Subcutaneous abdominal adipose tissue (tissue), 5 donors: Measurements from ENCODE around the gene PIK3AP1.

Experiments used
- H3K27ac ChIP-seq: one replicate; pipeline ENCODE4 v1.7.0; 2013; ENCODE audit warnings: low read depth, mild to moderate bottlenecking, inconsistent platforms, low read length, moderate library complexity
- H3K27me3 ChIP-seq, 5 donors: one replicate each; pipeline ENCODE4 v1.7.0; 2013; ENCODE audit warnings: low read length in 5 of 5, inconsistent platforms in 1 of 5; ENCODE audit not compliant: control insufficient read depth in 5 of 5, insufficient read depth in 4 of 5
- H3K36me3 ChIP-seq, 5 donors: one replicate each; pipeline ENCODE4 v1.7.0; 2013; ENCODE audit warnings: low read length in 5 of 5; ENCODE audit not compliant: control insufficient read depth in 5 of 5, insufficient read depth in 5 of 5
- H3K4me1 ChIP-seq, 5 donors: one replicate each; pipeline ENCODE4 v1.7.0; 2013; ENCODE audit warnings: low read length in 5 of 5, mild to moderate bottlenecking in 3 of 5, moderate library complexity in 1 of 5; ENCODE audit not compliant: control insufficient read depth in 5 of 5, insufficient read depth in 5 of 5
- H3K4me3 ChIP-seq, 5 donors: one replicate each; pipeline ENCODE4 v1.7.0; 2013; ENCODE audit warnings: low read length in 5 of 5, low read depth in 1 of 5
- H3K9ac ChIP-seq, 5 donors: one replicate each; pipeline ENCODE4 v1.7.0; 2013; ENCODE audit warnings: low read length in 5 of 5, mild to moderate bottlenecking in 4 of 5, moderate library complexity in 3 of 5
- H3K9me3 ChIP-seq, 5 donors: one replicate each; pipeline ENCODE4 v1.7.0; 2013; ENCODE audit warnings: low read length in 5 of 5; ENCODE audit not compliant: control insufficient read depth in 5 of 5
- donor health status: healthy.
- donor health status: healthy.
- donor health status: healthy.
- donor health status: healthy.
- donor health status: healthy.

Gene PIK3AP1

GRCh38 chr10:96676272-96677112 is 43.8 kb downstream of the PIK3AP1 start:
- Histone ChIP-seq H3K27ac (no peak overlapping the region), H3K27me3 (no peaks in the 10 kb centered on the region), H3K9me3 (no peaks in the 10 kb centered on the region), H3K4me1 (peaks cover 0 to 13% (median 4%) of the 10 kb centered on the region in 5 donors), H3K4me3 (no peak overlapping the region), H3K36me3 (no peaks in the 10 kb centered on the region), H3K9ac (no peak overlapping the region)

GRCh38 chr10:96675846-96676245 is 44.5 kb downstream of the PIK3AP1 start:
- Histone ChIP-seq H3K27ac (no peak overlapping the region), H3K27me3 (no peaks in the 10 kb centered on the region), H3K4me3 (no peak overlapping the region), H3K36me3 (no peaks in the 10 kb centered on the region), H3K4me1 (peaks cover 0 to 13% (median 4%) of the 10 kb centered on the region in 5 donors), H3K9ac (no peak overlapping the region), H3K9me3 (no peaks in the 10 kb centered on the region)

- Histone ChIP-seq H3K36me3 (no peaks in the 10 kb centered on the region), H3K27me3 (no peaks in the 10 kb centered on the region), H3K27ac (peak overlapping the region; percentile 44), H3K9me3 (no peaks in the 10 kb centered on the region), H3K4me3 (peak overlapping the region in 2 of 5 donors; percentile 37 to 46), H3K9ac (peak overlapping the region in 1 of 5 donors; percentile 53), H3K4me1 (peaks cover 0 to 13% (median 4%) of the 10 kb centered on the region in 5 donors)
These were observed 46.8 kb downstream of the PIK3AP1 start for GRCh38 chr10:96673318-96674099.

- H3K27ac ChIP-seq = no peak overlapping the region
- H3K9me3 ChIP-seq = no peaks in the 10 kb centered on the region
- no peaks in the 10 kb centered on the region for H3K36me3 ChIP-seq
- H3K4me1 ChIP-seq = peaks cover 0 to 13% (median 4%) of the 10 kb centered on the region in 5 donors
- no peaks in the 10 kb centered on the region for H3K27me3 ChIP-seq
- H3K4me3 ChIP-seq = no peak overlapping the region
- no peak overlapping the region for H3K9ac ChIP-seq
These were observed 47.7 kb downstream of the PIK3AP1 start for GRCh38 chr10:96672481-96673175.

GRCh38 chr10:96671211-96671890 is 49.0 kb downstream of the PIK3AP1 start:
- H3K4me1 ChIP-seq = peaks cover 0 to 13% (median 4%) of the 10 kb centered on the region in 5 donors
- no peak overlapping the region for H3K27ac ChIP-seq
- H3K9me3 ChIP-seq = no peaks in the 10 kb centered on the region
- no peak overlapping the region for H3K4me3 ChIP-seq
- H3K36me3 ChIP-seq = no peaks in the 10 kb centered on the region
- no peak overlapping the region for H3K9ac ChIP-seq
- peaks cover 0 to 2% (median 0%) of the 10 kb centered on the region in 5 donors for H3K27me3 ChIP-seq

GRCh38 chr10:96670786-96671185 is 49.5 kb downstream of the PIK3AP1 start:
- Histone ChIP-seq H3K9me3 (no peaks in the 10 kb centered on the region), H3K4me3 (no peak overlapping the region), H3K36me3 (no peaks in the 10 kb centered on the region), H3K9ac (no peak overlapping the region), H3K4me1 (peaks cover 0 to 13% (median 4%) of the 10 kb centered on the region in 5 donors), H3K27me3 (peaks cover 0 to 2% (median 0%) of the 10 kb centered on the region in 5 donors), H3K27ac (no peak overlapping the region)

GRCh38 chr10:96667401-96667800 is 52.9 kb downstream of the PIK3AP1 start:
- Histone ChIP-seq H3K9ac (no peak overlapping the region), H3K27me3 (peaks cover 0 to 2% (median 0%) of the 10 kb centered on the region in 5 donors), H3K9me3 (no peaks in the 10 kb centered on the region), H3K4me3 (no peak overlapping the region), H3K27ac (no peak overlapping the region), H3K4me1 (peaks cover 0 to 8% (median 0%) of the 10 kb centered on the region in 5 donors), H3K36me3 (no peaks in the 10 kb centered on the region)

- no peak overlapping the region for H3K4me3 ChIP-seq
- H3K36me3 ChIP-seq = no peaks in the 10 kb centered on the region
- peaks cover 0 to 2% (median 0%) of the 10 kb centered on the region in 5 donors for H3K27me3 ChIP-seq
- no peak overlapping the region for H3K27ac ChIP-seq
- no peaks in the 10 kb centered on the region for H3K9me3 ChIP-seq
- H3K9ac ChIP-seq = no peak overlapping the region
- H3K4me1 ChIP-seq = peaks cover 0 to 8% (median 0%) of the 10 kb centered on the region in 5 donors
These were observed 53.6 kb downstream of the PIK3AP1 start for GRCh38 chr10:96666741-96667140.

- H3K9me3 ChIP-seq = no peaks in the 10 kb centered on the region
- no peak overlapping the region for H3K9ac ChIP-seq
- H3K36me3 ChIP-seq = no peaks in the 10 kb centered on the region
- peaks cover 0 to 8% (median 0%) of the 10 kb centered on the region in 5 donors for H3K4me1 ChIP-seq
- H3K27me3 ChIP-seq = peaks cover 0 to 2% (median 0%) of the 10 kb centered on the region in 5 donors
- no peak overlapping the region for H3K4me3 ChIP-seq
- no peak overlapping the region for H3K27ac ChIP-seq
These were observed 55.0 kb downstream of the PIK3AP1 start for GRCh38 chr10:96665306-96665705.
